ENCODE measurements around the gene MACIR.

DNA sequence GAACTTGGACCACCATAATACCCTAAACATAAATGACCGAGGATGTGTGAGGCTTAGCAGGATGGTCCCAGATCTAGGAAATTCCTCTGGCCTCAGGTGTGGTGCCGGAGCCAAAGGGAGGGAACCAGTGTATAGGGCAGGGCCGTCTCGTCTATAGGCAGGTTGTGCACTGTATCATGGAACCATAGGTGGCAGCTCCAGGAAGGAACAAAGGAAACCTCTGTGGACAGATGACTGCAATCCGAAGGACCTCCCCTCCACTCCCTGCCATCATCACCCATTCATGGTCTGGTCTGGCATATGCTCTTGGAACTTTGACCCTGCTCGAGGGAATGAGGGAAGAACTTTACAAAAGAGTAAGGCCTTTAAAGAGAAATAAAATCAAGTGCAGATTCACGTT, 2.9 kb upstream of the MACIR start:
- no peak for TF ChIP-seq MYC (IDR thresholded peaks at IDR 0.05; ENCODE audit: low read depth, low read length)
- TF ChIP-seq, protein P1, sequence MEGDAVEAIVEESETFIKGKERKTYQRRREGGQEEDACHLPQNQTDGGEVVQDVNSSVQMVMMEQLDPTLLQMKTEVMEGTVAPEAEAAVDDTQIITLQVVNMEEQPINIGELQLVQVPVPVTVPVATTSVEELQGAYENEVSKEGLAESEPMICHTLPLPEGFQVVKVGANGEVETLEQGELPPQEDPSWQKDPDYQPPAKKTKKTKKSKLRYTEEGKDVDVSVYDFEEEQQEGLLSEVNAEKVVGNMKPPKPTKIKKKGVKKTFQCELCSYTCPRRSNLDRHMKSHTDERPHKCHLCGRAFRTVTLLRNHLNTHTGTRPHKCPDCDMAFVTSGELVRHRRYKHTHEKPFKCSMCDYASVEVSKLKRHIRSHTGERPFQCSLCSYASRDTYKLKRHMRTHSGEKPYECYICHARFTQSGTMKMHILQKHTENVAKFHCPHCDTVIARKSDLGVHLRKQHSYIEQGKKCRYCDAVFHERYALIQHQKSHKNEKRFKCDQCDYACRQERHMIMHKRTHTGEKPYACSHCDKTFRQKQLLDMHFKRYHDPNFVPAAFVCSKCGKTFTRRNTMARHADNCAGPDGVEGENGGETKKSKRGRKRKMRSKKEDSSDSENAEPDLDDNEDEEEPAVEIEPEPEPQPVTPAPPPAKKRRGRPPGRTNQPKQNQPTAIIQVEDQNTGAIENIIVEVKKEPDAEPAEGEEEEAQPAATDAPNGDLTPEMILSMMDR (IDR thresholded peaks at IDR 0.05; ENCODE audit: extremely low read depth in 1 of 2, insufficient read depth in 1 of 2, low read depth in 1 of 2, low read length in 2 of 2): no peak
- no peak for TF ChIP-seq EZH2 (IDR thresholded peaks at IDR 0.05; ENCODE audit: borderline replicate concordance, low read depth, low read length, severe bottlenecking)
- no peak for TF ChIP-seq POLR2A (IDR thresholded peaks at IDR 0.05; ENCODE audit: low read depth, low read length)
- TF ChIP-seq, protein P2, sequence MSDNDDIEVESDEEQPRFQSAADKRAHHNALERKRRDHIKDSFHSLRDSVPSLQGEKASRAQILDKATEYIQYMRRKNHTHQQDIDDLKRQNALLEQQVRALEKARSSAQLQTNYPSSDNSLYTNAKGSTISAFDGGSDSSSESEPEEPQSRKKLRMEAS (IDR thresholded peaks at IDR 0.05; ENCODE audit: insufficient read depth, insufficient read length): no peak
- no peak for TF ChIP-seq POLR2AphosphoS5 (IDR thresholded peaks at IDR 0.05; ENCODE audit: insufficient read depth, low read depth, low read length)
